Natural killer cell (primary cell): ENCODE data around the gene RAPGEF1. TPM values are rescaled to one million over a fixed set of nuclear protein-coding genes. Genes with fewer than 3 reads are reported as not detected.

ENCODE experiments used
- ATAC-seq, 3 donors: fragments of 150-1000 bp in 2 of 3; fragments of 200-7000 bp in 1 of 3; cut with Tn5 transposase; 1 replicate in 1 of 3; 2 replicates in 2 of 3; pipeline ENCODE4 v1.10.0; 2021; ENCODE audit warnings: mild to moderate bottlenecking in 2 of 3, moderate library complexity in 2 of 3
- DNase-seq, 2 donors: peaks; one replicate each; pipeline versions ENCODE4 v3.0.0 to v3.0.0-alpha.2; 2013 to 2021; ENCODE audit warnings: mixed read lengths in 1 of 2
- H3K27ac ChIP-seq: one replicate; pipeline ENCODE4 v1.5.1; 2013; ENCODE audit warnings: mild to moderate bottlenecking, low read length
- H3K27me3 ChIP-seq: one replicate; pipeline ENCODE4 v1.6.1; 2013; ENCODE audit warnings: low read length; ENCODE audit not compliant: control insufficient read depth, insufficient read depth
- H3K36me3 ChIP-seq: one replicate; pipeline ENCODE4 v1.6.1; 2013; ENCODE audit warnings: low read length; ENCODE audit not compliant: control insufficient read depth, insufficient read depth
- H3K4me1 ChIP-seq: one replicate; pipeline ENCODE4 v1.6.1; 2013; ENCODE audit warnings: low read length; ENCODE audit not compliant: control insufficient read depth, insufficient read depth
- H3K4me3 ChIP-seq: one replicate; pipeline ENCODE4 v1.5.1; 2013; ENCODE audit warnings: low read length
- H3K9me3 ChIP-seq: one replicate; pipeline ENCODE4 v1.6.1; 2013; ENCODE audit warnings: low read length; ENCODE audit not compliant: control insufficient read depth, insufficient read depth
- H3K27ac Mint-ChIP-seq, 2 donors: one replicate each; pipeline ENCODE4 v1.8.0; 2022; ENCODE audit warnings: mild to moderate bottlenecking in 2 of 2, mixed read lengths in 2 of 2, moderate library complexity in 1 of 2
- H3K27me3 Mint-ChIP-seq, 2 donors: one replicate each; pipeline ENCODE4 v1.8.0; 2022; ENCODE audit warnings: low read depth in 2 of 2, mixed read lengths in 2 of 2
- H3K36me3 Mint-ChIP-seq: one replicate; pipeline ENCODE4 v1.8.0; 2022; ENCODE audit warnings: mixed read lengths
- H3K4me1 Mint-ChIP-seq, 2 donors: one replicate each; pipeline ENCODE4 v1.8.0; 2022; ENCODE audit warnings: mixed read lengths in 2 of 2
- H3K4me3 Mint-ChIP-seq: one replicate; pipeline ENCODE4 v1.8.0; 2022; ENCODE audit warnings: mild to moderate bottlenecking, moderate library complexity, mixed read lengths
- H3K9me3 Mint-ChIP-seq, 2 donors: one replicate each; pipeline ENCODE4 v1.8.0; 2022; ENCODE audit warnings: mixed read lengths in 2 of 2
- CTCF ChIP-seq: fragments of 200-600 bp; IDR thresholded peaks from one replicate; pipeline ENCODE4 v1.8.0; 2022; ENCODE audit warnings: antibody characterized with exemption
- WGBS: methylation state at CpG from one replicate; pipeline ENCODE4 v1.1.7; 2013; ENCODE audit warnings: missing lambda C conversion rate; ENCODE audit not compliant: insufficient coverage; 5-methylcytosine and 5-hydroxymethylcytosine counted together
- intact Hi-C: fragments of 100-400 bp; cut with micrococcal nuclease; formaldehyde crosslinking; loops from one replicate; pipeline ENCODE4 v1.14.2; 2022
- total RNA-seq, 4 donors: library from RNA; stranded (reverse); fragments of 120-200 nt in 1 of 4; gene quantifications; one replicate each; pipeline versions ENCODE4 v1.2.3 to v1.2.4, GENCODE V29; 2013 to 2022

The RAPGEF1 gene
- total RNA-seq, 3 donors from 2014 or later (not counting 1 experiment from before 2014, with no cell fraction given) = 210 to 224 (median 222) TPM

- Mint-ChIP-seq H3K4me3 (peak overlapping the region; percentile 37), H3K9me3 (no peaks in the 10 kb centered on the region), H3K27ac (peak overlapping the region; percentile 79 to 89), H3K4me1 (peaks cover 74 to 82% of the 10 kb centered on the region in 2 donors), H3K27me3 (no peaks in the 10 kb centered on the region), H3K36me3 (no peaks in the 10 kb centered on the region)
- Histone ChIP-seq H3K9me3 (no peaks in the 10 kb centered on the region), H3K27ac (peak overlapping the region; percentile 32), H3K4me3 (no peak overlapping the region), H3K4me1 (peaks cover 54% of the 10 kb centered on the region), H3K36me3 (peaks cover 3% of the 10 kb centered on the region), H3K27me3 (no peaks in the 10 kb centered on the region)
- DNase-seq (peak in 1 of 2 donors; percentile 78), ATAC-seq (peak; percentile 74 to 87 (median 78))
- intact Hi-C loops = loop anchor here (10.0 kb wide), 1 partner anchor 693 kb away; the partner anchor contains the start of gene SETX
- no peak for TF ChIP-seq CTCF
- 48% methylated on average over 6 of the region's 6 CpGs for WGBS
Measured at GRCh38 chr9:131661568-131662288, 78.1 kb downstream of the RAPGEF1 start.

GRCh38 chr9:131660466-131661405 is 79.1 kb downstream of the RAPGEF1 start:
- no peak for ATAC-seq
- intact Hi-C loops = loop anchor here (10.0 kb wide), 1 partner anchor 694 kb away; the partner anchor contains the start of gene SETX

GRCh38 chr9:131658377-131659129 is 81.3 kb downstream of the RAPGEF1 start:
- intact Hi-C loops = no loop called here
- Mint-ChIP-seq H3K27ac (peak overlapping the region; percentile 92 to 93), H3K4me3 (peak overlapping the region; percentile 65), H3K4me1 (peaks cover 70% of the 10 kb centered on the region in 2 donors), H3K9me3 (no peaks in the 10 kb centered on the region), H3K36me3 (no peaks in the 10 kb centered on the region), H3K27me3 (no peaks in the 10 kb centered on the region)
- no peak for ATAC-seq
- no peaks in the 10 kb centered on the region for H3K27me3 ChIP-seq
- H3K4me1 ChIP-seq = peaks cover 57% of the 10 kb centered on the region
- H3K4me3 ChIP-seq = no peak overlapping the region
- DNase-seq = no peak
- no peak overlapping the region for H3K27ac ChIP-seq
- no peaks in the 10 kb centered on the region for H3K9me3 ChIP-seq
- TF ChIP-seq CTCF = no peak
- H3K36me3 ChIP-seq = peaks cover 3% of the 10 kb centered on the region
- WGBS = 68% methylated on average over 7 of the region's 8 CpGs

More at GRCh38 chr9:131660466-131661405, 79.1 kb downstream of the RAPGEF1 start:
- TF ChIP-seq CTCF = no peak
- Mint-ChIP-seq H3K9me3 (no peaks in the 10 kb centered on the region), H3K36me3 (no peaks in the 10 kb centered on the region), H3K4me1 (peaks cover 77 to 81% of the 10 kb centered on the region in 2 donors), H3K27me3 (no peaks in the 10 kb centered on the region), H3K4me3 (no peak overlapping the region), H3K27ac (peak overlapping the region; percentile 47 to 79)
- Histone ChIP-seq H3K27me3 (no peaks in the 10 kb centered on the region), H3K4me1 (peaks cover 55% of the 10 kb centered on the region), H3K36me3 (peaks cover 3% of the 10 kb centered on the region), H3K27ac (no peak overlapping the region), H3K9me3 (no peaks in the 10 kb centered on the region), H3K4me3 (no peak overlapping the region)
- no peak for DNase-seq
- 88% methylated on average over 18 of the region's 19 CpGs for WGBS
